SK-N-MC (cell line): Measurements from ENCODE around the gene PID1.

Experiments used
- EZH2 ChIP-seq: fragments of 200-600 bp; sonication (generic); IDR thresholded peaks from one replicate; pipeline ENCODE4 v1.6.1; 2017; ENCODE audit warnings: antibody characterized with exemption
- POLR2AphosphoS5 ChIP-seq: IDR thresholded peaks from 2 replicates; pipeline ENCODE4 v1.6.1; 2012; ENCODE audit warnings: mild to moderate bottlenecking, low read depth, low read length, borderline replicate concordance

DNA sequence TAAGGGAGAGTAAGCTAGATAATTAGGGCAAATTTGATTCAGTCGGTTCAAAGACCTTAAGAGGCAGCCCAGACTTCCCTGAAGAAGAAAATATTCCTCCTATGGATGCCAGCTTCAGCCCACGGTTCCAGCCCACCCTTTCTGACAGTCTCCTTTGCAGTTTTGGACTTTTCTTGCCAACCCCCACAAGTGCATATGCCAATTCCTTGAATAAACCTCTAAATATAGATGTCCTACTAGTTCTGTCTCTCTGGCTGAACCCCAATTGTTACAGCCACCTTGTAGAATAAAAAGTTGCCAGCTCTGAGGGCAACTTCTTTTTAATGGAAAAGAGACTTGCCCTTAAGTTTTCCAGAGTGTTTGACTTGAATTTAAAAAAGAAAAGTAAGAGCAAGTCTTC, 111.7 kb downstream of the PID1 start:
- TF ChIP-seq POLR2AphosphoS5 (no peak), EZH2 (no peak)
